Activated CD4-positive, alpha-beta memory T cell treated with anti-CD3 and anti-CD28 coated beads, Interleukin-2, amount 10 ng/mL, durations not matched to agents 7 days and 5 days (primary cell): ENCODE results near the gene MT1G. TPM values are rescaled to one million over a fixed set of nuclear protein-coding genes. Genes with fewer than 3 reads are reported as not detected.
"Not testable (repeated sequence)": the region's sequence is repeated elsewhere in the genome, so short reads cannot be mapped to it uniquely, and the experiment has no call there.

Source experiments
- CTCF ChIA-PET: fragments of 350-600 bp; sonication (Branson Sonifier 250); formaldehyde crosslinking; loops from one replicate; lab custom pipeline; 2021; ENCODE audit warnings: antibody characterized with exemption, inconsistent platforms; lab: Charles Lee
- POLR2A ChIA-PET: fragments of 350-600 bp; sonication (Branson Sonifier 250); formaldehyde crosslinking; loops from one replicate; lab custom pipeline; 2021; ENCODE audit warnings: antibody characterized with exemption; lab: Charles Lee
- DNase-seq: peaks from one replicate; pipeline ENCODE4 v3.0.0-alpha.2; 2020
- H3K27ac Mint-ChIP-seq: one replicate; pipeline ENCODE4 v1.8.0; 2021; ENCODE audit warnings: mild to moderate bottlenecking, mixed read lengths
- H3K27me3 Mint-ChIP-seq: one replicate; pipeline ENCODE4 v1.8.0; 2021; ENCODE audit warnings: mixed read lengths
- H3K36me3 Mint-ChIP-seq: one replicate; pipeline ENCODE4 v1.8.0; 2021; ENCODE audit warnings: low read depth, mixed read lengths
- H3K4me1 Mint-ChIP-seq: one replicate; pipeline ENCODE4 v1.8.0; 2021; ENCODE audit warnings: mixed read lengths
- H3K4me3 Mint-ChIP-seq: one replicate; pipeline ENCODE4 v1.8.0; 2021; ENCODE audit warnings: mild to moderate bottlenecking, mixed read lengths
- H3K9me3 Mint-ChIP-seq: one replicate; pipeline ENCODE4 v1.8.0; 2021; ENCODE audit warnings: mixed read lengths
- total RNA-seq, 2 experiments: library from RNA; stranded (reverse); gene quantifications; one replicate each; pipeline ENCODE4 v1.2.3, GENCODE V29; 2021

Gene MT1G
- total RNA-seq, 2 experiments from 2014 or later = 2.2 to 2.9 TPM

- H3K36me3 Mint-ChIP-seq, POLR2A ChIA-PET, DNase-seq, H3K4me3 Mint-ChIP-seq, H3K9me3 Mint-ChIP-seq, H3K27ac Mint-ChIP-seq: not testable (repeated sequence)
- peaks cover 36% of the 10 kb centered on the region for H3K4me1 Mint-ChIP-seq
- H3K27me3 Mint-ChIP-seq = peaks cover 78% of the 10 kb centered on the region
- CTCF ChIA-PET = interaction anchor here (1.0 to 1.6 kb wide), 2 partner anchors 29 to 96 kb away, joined by 3 to 5 read pairs; no protein-coding TSS in a partner anchor
These were observed 4.3 kb upstream of the MT1G start for GRCh38 chr16:56672171-56672570.

GRCh38 chr16:56671691-56672090, 3.8 kb upstream of the MT1G start:
- POLR2A ChIA-PET, H3K9me3 Mint-ChIP-seq, H3K36me3 Mint-ChIP-seq, DNase-seq, H3K4me3 Mint-ChIP-seq, H3K27ac Mint-ChIP-seq: not testable (repeated sequence)
- H3K27me3 Mint-ChIP-seq = peaks cover 82% of the 10 kb centered on the region
- CTCF ChIA-PET = interaction anchor here (1.6 kb wide), 1 partner anchor 29 kb away, joined by 5 read pairs; no protein-coding TSS in a partner anchor
- H3K4me1 Mint-ChIP-seq = peaks cover 36% of the 10 kb centered on the region

- CTCF ChIA-PET = interaction anchor here (1.0 kb wide), 1 partner anchor 31 kb away, joined by 5 read pairs; no protein-coding TSS in a partner anchor
- POLR2A ChIA-PET = interaction anchor here (2.0 kb wide), 1 partner anchor 12 kb away, joined by 8 read pairs; the partner anchor contains the start of gene MT1X
- H3K27ac Mint-ChIP-seq = no peak overlapping the region
- H3K36me3 Mint-ChIP-seq = no peaks in the 10 kb centered on the region
- DNase-seq = no peak
- H3K9me3 Mint-ChIP-seq = no peaks in the 10 kb centered on the region
- peaks cover 28% of the 10 kb centered on the region for H3K4me1 Mint-ChIP-seq
- H3K27me3 Mint-ChIP-seq = peaks cover 85% of the 10 kb centered on the region
- no peak overlapping the region for H3K4me3 Mint-ChIP-seq
These were observed 2.7 kb upstream of the MT1G start for GRCh38 chr16:56670620-56670934.

- Mint-ChIP-seq H3K36me3 (no peaks in the 10 kb centered on the region), H3K4me1 (peaks cover 25% of the 10 kb centered on the region), H3K27ac (no peak overlapping the region), H3K9me3 (no peaks in the 10 kb centered on the region), H3K27me3 (peaks cover 85% of the 10 kb centered on the region), H3K4me3 (no peak overlapping the region)
- CTCF ChIA-PET = interaction anchor here (1.0 to 1.4 kb wide), 2 partner anchors 32 kb away, joined by 5 read pairs; no protein-coding TSS in a partner anchor
- POLR2A ChIA-PET = interaction anchor here (2.0 kb wide), 1 partner anchor 12 kb away, joined by 8 read pairs; the partner anchor contains the start of gene MT1X
- no peak for DNase-seq
These were observed 2.2 kb upstream of the MT1G start for GRCh38 chr16:56669840-56670619.

GRCh38 chr16:56669005-56669839, 1.4 kb upstream of the MT1G start, which contains the start of gene MT1H:
TSS of gene MT1H (plus strand) at chr16:56669814. CDS start at chr16:56669885, 71 bp downstream.
- no peaks in the 10 kb centered on the region for H3K36me3 Mint-ChIP-seq
- CTCF ChIA-PET = interaction anchor here (1.4 kb wide), 1 partner anchor 33 kb away, joined by 5 read pairs; no protein-coding TSS in a partner anchor
- no peaks in the 10 kb centered on the region for H3K9me3 Mint-ChIP-seq
- DNase-seq = no peak
- POLR2A ChIA-PET = interaction anchor here (1.3 to 2.0 kb wide), 2 partner anchors 10 to 13 kb away, joined by 4 to 8 read pairs; partner anchors contain the start of gene MT1X
- no peak within 1 kb of the TSS for H3K4me3 Mint-ChIP-seq
- H3K27ac Mint-ChIP-seq = no peak within 1 kb of the TSS
- H3K27me3 Mint-ChIP-seq = peaks cover 83% of the 10 kb centered on the region
- H3K4me1 Mint-ChIP-seq = peaks cover 24% of the 10 kb centered on the region

- Mint-ChIP-seq H3K4me1 (peaks cover 35% of the 10 kb centered on the region), H3K27me3 (peaks cover 54% of the 10 kb centered on the region)
- POLR2A ChIA-PET, H3K9me3 Mint-ChIP-seq, H3K27ac Mint-ChIP-seq, H3K36me3 Mint-ChIP-seq, DNase-seq, CTCF ChIA-PET, H3K4me3 Mint-ChIP-seq: not testable (repeated sequence)
These were observed 2.3 kb downstream of the MT1G start for GRCh38 chr16:56665286-56666261.

GRCh38 chr16:56664506-56664905, 3.4 kb downstream of the MT1G start:
- CTCF ChIA-PET = no interaction called here
- peaks cover 43% of the 10 kb centered on the region for H3K27me3 Mint-ChIP-seq

GRCh38 chr16:56662357-56663354, 5.2 kb downstream of the MT1G start:
- Mint-ChIP-seq H3K9me3 (no peaks in the 10 kb centered on the region), H3K27me3 (peaks cover 31% of the 10 kb centered on the region), H3K4me3 (peak overlapping the region; percentile 72), H3K4me1 (peaks cover 26% of the 10 kb centered on the region), H3K36me3 (no peaks in the 10 kb centered on the region), H3K27ac (peak overlapping the region; percentile 34)
- ChIA-PET CTCF (interaction anchor here (1.4 kb wide), 1 partner anchor 40 kb away, joined by 4 read pairs; no protein-coding TSS in a partner anchor), POLR2A (interaction anchor here (1.3 to 1.9 kb wide), 5 partner anchors 13 to 54 kb away, joined by 4 to 9 read pairs (median 5); partner anchors contain the start of genes MT1E, MT1X and MT2A)
- peak; percentile 52 for DNase-seq

More at GRCh38 chr16:56664506-56664905, 3.4 kb downstream of the MT1G start:
- Mint-ChIP-seq H3K4me1 (peaks cover 31% of the 10 kb centered on the region), H3K4me3 (no peak overlapping the region), H3K36me3 (no peaks in the 10 kb centered on the region), H3K9me3 (no peaks in the 10 kb centered on the region), H3K27ac (no peak overlapping the region)
- POLR2A ChIA-PET = no interaction called here
- DNase-seq = no peak

- no peak for DNase-seq
- H3K27ac Mint-ChIP-seq = no peak overlapping the region
- ChIA-PET POLR2A (interaction anchor here (1.2 to 1.5 kb wide), 3 partner anchors 10 to 21 kb away, joined by 3 to 8 read pairs (median 4); no protein-coding TSS in a partner anchor), CTCF (no interaction called here)
- no peaks in the 10 kb centered on the region for H3K36me3 Mint-ChIP-seq
- H3K27me3 Mint-ChIP-seq = peaks cover 12% of the 10 kb centered on the region
- H3K4me3 Mint-ChIP-seq = peak overlapping the region; percentile 95
- H3K9me3 Mint-ChIP-seq = no peaks in the 10 kb centered on the region
- H3K4me1 Mint-ChIP-seq = peaks cover 24% of the 10 kb centered on the region
These were observed 9.5 kb downstream of the MT1G start for GRCh38 chr16:56658327-56658875.

- peak within 1 kb of the TSS; percentile 95 for H3K4me3 Mint-ChIP-seq
- no peaks in the 10 kb centered on the region for H3K9me3 Mint-ChIP-seq
- peak; percentile 79 for DNase-seq
- H3K4me1 Mint-ChIP-seq = peaks cover 20% of the 10 kb centered on the region
- H3K27ac Mint-ChIP-seq = peak within 1 kb of the TSS; percentile 59
- H3K36me3 Mint-ChIP-seq = no peaks in the 10 kb centered on the region
- peaks cover 16% of the 10 kb centered on the region for H3K27me3 Mint-ChIP-seq
- CTCF ChIA-PET = interaction anchor here (0.8 to 1.0 kb wide), 2 partner anchors 14 to 44 kb away, joined by 3 read pairs; no protein-coding TSS in a partner anchor
- POLR2A ChIA-PET = interaction anchor here (1.2 to 1.5 kb wide), 3 partner anchors 9 to 21 kb away, joined by 3 to 8 read pairs (median 4); no protein-coding TSS in a partner anchor
These were observed 10.1 kb downstream of the MT1G start, which contains the start of gene MT1F for GRCh38 chr16:56657555-56658326. TSS of gene MT1F (plus strand) at chr16:56657959. CDS start at chr16:56658059, 100 bp downstream.
